ENCODE measurements around the gene OIP5. TPM values are rescaled to one million over a fixed set of nuclear protein-coding genes. Genes with fewer than 3 reads are reported as not detected.
A peak's percentile ranks its signal among the peaks of the same experiment; 100 is the strongest.

The OIP5 gene
- total and polyA plus RNA-seq, 2 of the 13 experiments (the other 11 are each of a cell fraction or from before 2014, with no cell fraction given): 10.7 to 38.0 TPM

DNA sequence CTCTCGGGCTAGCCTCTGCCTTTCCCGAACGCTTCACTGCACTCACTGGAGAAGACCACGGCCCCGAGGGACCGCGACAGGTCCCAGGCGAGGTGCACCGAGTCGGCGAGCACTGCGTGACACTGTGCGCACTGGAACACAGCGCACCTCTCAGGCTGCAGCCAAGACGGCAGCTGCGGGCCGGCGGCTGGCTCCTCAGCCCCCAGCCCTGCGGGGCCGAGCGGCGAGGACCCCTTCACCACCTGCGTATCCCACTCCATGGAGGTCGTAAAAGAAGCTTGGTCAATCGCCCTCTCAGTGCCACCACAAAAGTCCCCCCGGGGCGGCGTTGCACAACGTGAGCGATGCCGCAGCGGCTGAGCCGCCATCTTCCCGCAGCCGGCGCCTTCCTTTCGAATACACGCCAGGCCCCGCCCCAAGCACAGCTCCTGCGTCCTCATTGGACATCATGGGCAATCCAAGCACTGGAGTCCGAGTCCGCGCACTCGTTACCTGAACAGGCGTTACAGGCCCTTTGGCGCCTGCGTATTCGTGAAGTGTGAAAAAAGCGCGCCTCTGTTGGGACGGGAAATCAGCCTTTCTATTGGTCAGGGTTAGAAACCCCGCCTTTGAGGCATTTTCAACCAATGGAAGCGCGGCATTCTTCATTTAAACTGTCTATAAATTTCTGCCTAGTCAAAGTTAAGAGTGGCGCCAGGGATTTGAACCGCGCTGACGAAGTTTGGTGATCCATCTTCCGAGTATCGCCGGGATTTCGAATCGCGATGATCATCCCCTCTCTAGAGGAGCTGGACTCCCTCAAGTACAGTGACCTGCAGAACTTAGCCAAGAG, at the start of gene OIP5, which contains the start of gene NUSAP1 (continued):
- TF ChIP-seq, protein P1, sequence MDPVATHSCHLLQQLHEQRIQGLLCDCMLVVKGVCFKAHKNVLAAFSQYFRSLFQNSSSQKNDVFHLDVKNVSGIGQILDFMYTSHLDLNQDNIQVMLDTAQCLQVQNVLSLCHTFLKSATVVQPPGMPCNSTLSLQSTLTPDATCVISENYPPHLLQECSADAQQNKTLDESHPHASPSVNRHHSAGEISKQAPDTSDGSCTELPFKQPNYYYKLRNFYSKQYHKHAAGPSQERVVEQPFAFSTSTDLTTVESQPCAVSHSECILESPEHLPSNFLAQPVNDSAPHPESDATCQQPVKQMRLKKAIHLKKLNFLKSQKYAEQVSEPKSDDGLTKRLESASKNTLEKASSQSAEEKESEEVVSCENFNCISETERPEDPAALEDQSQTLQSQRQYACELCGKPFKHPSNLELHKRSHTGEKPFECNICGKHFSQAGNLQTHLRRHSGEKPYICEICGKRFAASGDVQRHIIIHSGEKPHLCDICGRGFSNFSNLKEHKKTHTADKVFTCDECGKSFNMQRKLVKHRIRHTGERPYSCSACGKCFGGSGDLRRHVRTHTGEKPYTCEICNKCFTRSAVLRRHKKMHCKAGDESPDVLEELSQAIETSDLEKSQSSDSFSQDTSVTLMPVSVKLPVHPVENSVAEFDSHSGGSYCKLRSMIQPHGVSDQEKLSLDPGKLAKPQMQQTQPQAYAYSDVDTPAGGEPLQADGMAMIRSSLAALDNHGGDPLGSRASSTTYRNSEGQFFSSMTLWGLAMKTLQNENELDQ (CRISPR knock-in tag; IDR thresholded peaks at IDR 0.05; ENCODE audit: borderline replicate concordance): peak; percentile 78; the same call in 1 of the 2 replicates
- TF ChIP-seq SP5 (CRISPR knock-in tag; IDR thresholded peaks at IDR 0.05; ENCODE audit: borderline replicate concordance, low read depth) (peak; percentile 44; the same call in 1 of the 2 replicates), ZNF737 (CRISPR knock-in tag; IDR thresholded peaks at IDR 0.05; ENCODE audit: borderline replicate concordance) (no peak), FOXJ3 (CRISPR knock-in tag; IDR thresholded peaks at IDR 0.05; ENCODE audit: borderline replicate concordance) (no peak), ZNF317 (CRISPR knock-in tag; IDR thresholded peaks at IDR 0.05) (no peak; the same call in 1 of the 2 replicates), SMARCE1 (IDR thresholded peaks at IDR 0.05; ENCODE audit: borderline replicate concordance) (no peak), ZNF670 (CRISPR knock-in tag; IDR thresholded peaks at IDR 0.05; ENCODE audit: borderline replicate concordance) (no peak), MXD4 (CRISPR knock-in tag; IDR thresholded peaks at IDR 0.05) (peak; percentile 71; the same call in 1 of the 2 replicates), SOX13 (IDR thresholded peaks at IDR 0.05) (no peak), SOX13 (CRISPR knock-in tag; conservative IDR thresholded peaks at IDR 0.05 in 1 of 2, IDR thresholded peaks at IDR 0.05 in 1 of 2) (peak; percentile 6 to 31; a peak in 1 of 4 replicates), ZBTB42 (CRISPR knock-in tag; IDR thresholded peaks at IDR 0.05) (no peak), ZFAT (CRISPR knock-in tag; conservative IDR thresholded peaks at IDR 0.05) (no peak), ZSCAN31 (CRISPR knock-in tag; IDR thresholded peaks at IDR 0.05; ENCODE audit: low read depth) (peak; percentile 64; the same call in 1 of the 2 replicates), MXI1 (IDR thresholded peaks at IDR 0.05; ENCODE audit: borderline replicate concordance, low read depth, low read length) (peak; percentile 92; the same call in 2 of the 3 replicates), HDAC6 (IDR thresholded peaks at IDR 0.05; ENCODE audit: low read depth, low read length) (no peak), TSC22D2 (CRISPR knock-in tag; IDR thresholded peaks at IDR 0.05; ENCODE audit: borderline replicate concordance) (no peak; the same call in 1 of the 2 replicates), ADNP (CRISPR knock-in tag; IDR thresholded peaks at IDR 0.05) (no peak), TOE1 (CRISPR knock-in tag; IDR thresholded peaks at IDR 0.05) (no peak), WIZ (CRISPR knock-in tag; IDR thresholded peaks at IDR 0.05) (no peak), ZNF225 (CRISPR knock-in tag; IDR thresholded peaks at IDR 0.05) (no peak; the same call in 1 of the 2 replicates), RFXAP (CRISPR knock-in tag; IDR thresholded peaks at IDR 0.05; ENCODE audit: borderline replicate concordance) (no peak; the same call in 1 of the 2 replicates)
- TF ChIP-seq, protein P2, sequence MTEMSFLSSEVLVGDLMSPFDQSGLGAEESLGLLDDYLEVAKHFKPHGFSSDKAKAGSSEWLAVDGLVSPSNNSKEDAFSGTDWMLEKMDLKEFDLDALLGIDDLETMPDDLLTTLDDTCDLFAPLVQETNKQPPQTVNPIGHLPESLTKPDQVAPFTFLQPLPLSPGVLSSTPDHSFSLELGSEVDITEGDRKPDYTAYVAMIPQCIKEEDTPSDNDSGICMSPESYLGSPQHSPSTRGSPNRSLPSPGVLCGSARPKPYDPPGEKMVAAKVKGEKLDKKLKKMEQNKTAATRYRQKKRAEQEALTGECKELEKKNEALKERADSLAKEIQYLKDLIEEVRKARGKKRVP (CRISPR knock-in tag; IDR thresholded peaks at IDR 0.05): peak in 1 of 2 experiments; percentile 65; a peak in 1 of 4 replicates
- TF ChIP-seq, protein P3, sequence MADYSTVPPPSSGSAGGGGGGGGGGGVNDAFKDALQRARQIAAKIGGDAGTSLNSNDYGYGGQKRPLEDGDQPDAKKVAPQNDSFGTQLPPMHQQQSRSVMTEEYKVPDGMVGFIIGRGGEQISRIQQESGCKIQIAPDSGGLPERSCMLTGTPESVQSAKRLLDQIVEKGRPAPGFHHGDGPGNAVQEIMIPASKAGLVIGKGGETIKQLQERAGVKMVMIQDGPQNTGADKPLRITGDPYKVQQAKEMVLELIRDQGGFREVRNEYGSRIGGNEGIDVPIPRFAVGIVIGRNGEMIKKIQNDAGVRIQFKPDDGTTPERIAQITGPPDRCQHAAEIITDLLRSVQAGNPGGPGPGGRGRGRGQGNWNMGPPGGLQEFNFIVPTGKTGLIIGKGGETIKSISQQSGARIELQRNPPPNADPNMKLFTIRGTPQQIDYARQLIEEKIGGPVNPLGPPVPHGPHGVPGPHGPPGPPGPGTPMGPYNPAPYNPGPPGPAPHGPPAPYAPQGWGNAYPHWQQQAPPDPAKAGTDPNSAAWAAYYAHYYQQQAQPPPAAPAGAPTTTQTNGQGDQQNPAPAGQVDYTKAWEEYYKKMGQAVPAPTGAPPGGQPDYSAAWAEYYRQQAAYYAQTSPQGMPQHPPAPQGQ (CRISPR knock-in tag; IDR thresholded peaks at IDR 0.05; ENCODE audit: borderline replicate concordance): no peak
